Esophagus muscularis mucosa (tissue), 4 donors: ENCODE measurements around the gene CUX1. TPM values are rescaled to one million over a fixed set of nuclear protein-coding genes. Genes with fewer than 3 reads are reported as not detected.

Source experiments
- DNase-seq: peaks from one replicate; pipeline ENCODE4 v3.0.0-alpha.2; 2017; ENCODE audit errors: extremely low spot score
- H3K27ac ChIP-seq, 4 donors: fragments of 200-600 bp; sonication (generic); replicated peaks in 1 of 4; 1 replicate in 3 of 4; 2 replicates in 1 of 4; pipeline ENCODE4 v1.5.1; 2016 to 2019; ENCODE audit warnings: mild to moderate bottlenecking in 1 of 4
- H3K27me3 ChIP-seq, 4 donors: fragments of 200-600 bp; sonication (generic); one replicate each; pipeline versions ENCODE4 v1.5.1 to v1.6.0; 2016 to 2019
- H3K36me3 ChIP-seq, 4 donors: fragments of 200-600 bp; sonication (generic); one replicate each; pipeline ENCODE4 v1.5.1; 2016 to 2019
- H3K4me1 ChIP-seq, 4 donors: fragments of 200-600 bp; sonication (generic); one replicate each; pipeline ENCODE4 v1.5.1; 2016 to 2019
- H3K4me3 ChIP-seq, 4 donors: fragments of 200-600 bp; sonication (generic); 1 replicate in 2 of 4; 2 replicates in 2 of 4; pipeline ENCODE4 v1.5.1; 2016 to 2019; ENCODE audit warnings: mild to moderate bottlenecking in 4 of 4, moderate library complexity in 1 of 4
- H3K9me3 ChIP-seq, 4 donors: fragments of 200-600 bp; sonication (generic); 1 replicate in 3 of 4; 2 replicates in 1 of 4; pipeline ENCODE4 v1.5.1; 2016 to 2019
- EP300 ChIP-seq: sonication (generic); formaldehyde crosslinking; IDR thresholded peaks from one replicate; pipeline ENCODE4 v1.6.1; 2017; ENCODE audit warnings: antibody characterized with exemption
- POLR2A ChIP-seq: fragments of 450-650 bp; IDR thresholded peaks from one replicate; pipeline ENCODE4 v1.6.1; 2017; ENCODE audit warnings: antibody characterized with exemption, moderate library complexity, mild to moderate bottlenecking, low read depth
- POLR2AphosphoS5 ChIP-seq, 2 donors: sonication (generic); formaldehyde crosslinking; IDR thresholded peaks; one replicate each; pipeline ENCODE4 v1.6.1; 2017; ENCODE audit warnings: antibody characterized with exemption in 2 of 2
- WGBS: methylation state at CpG from one replicate; pipeline ENCODE4 v1.1.5; 2018; 5-methylcytosine and 5-hydroxymethylcytosine counted together
- intact Hi-C: fragments of 100-400 bp; cut with DNase I; formaldehyde crosslinking; loops from one replicate; pipeline ENCODE4 v1.15.1; 2023
- total RNA-seq, 4 donors: library from RNA; depleted of rRNA; stranded (reverse); fragments of >200 nt; gene quantifications; one replicate each; pipeline versions ENCODE4 v1.1.0 to v1.2.1, GENCODE V29; 2016
- TF ChIP-seq, protein P1 (sequence below), 3 experiments: fragments of 200-600 bp in 2 of 3; fragments of 450-650 bp in 1 of 3; sonication (generic) in 2 of 3; IDR thresholded peaks; one replicate each; pipeline ENCODE4 v1.5.1; 2017 to 2019; ENCODE audit warnings: antibody characterized with exemption in 3 of 3, mild to moderate bottlenecking in 2 of 3, moderate library complexity in 1 of 3

Gene CUX1
- total RNA-seq, 4 donors from 2014 or later, result 61.5 to 136 (median 92.3) TPM

DNA sequence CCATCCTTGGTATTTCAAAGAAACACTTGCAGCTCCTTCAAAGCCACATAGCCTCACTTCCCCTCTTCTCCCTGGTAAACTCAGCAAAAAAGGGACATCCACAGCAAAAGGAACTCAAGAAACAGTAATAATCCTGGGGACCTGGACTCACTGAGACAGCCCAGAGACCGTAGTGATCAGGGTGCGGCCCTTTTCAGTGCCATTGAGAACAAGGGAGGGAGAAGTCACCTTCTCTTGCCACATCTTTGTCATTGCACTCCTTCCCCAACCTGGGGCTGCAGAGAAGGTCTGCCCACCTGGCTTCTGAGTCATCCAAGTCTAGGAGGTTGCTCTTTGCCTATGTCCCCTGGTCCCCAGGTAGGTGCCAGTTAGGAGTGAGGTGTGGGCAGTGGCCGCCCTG lies 375.4 kb downstream of the CUX1 start:
- Histone ChIP-seq H3K27me3 (no peaks in the 10 kb centered on the region), H3K9me3 (no peaks in the 10 kb centered on the region), H3K4me1 (peaks cover 0 to 5% (median 0%) of the 10 kb centered on the region in 4 donors), H3K27ac (no peak overlapping the region), H3K4me3 (no peak overlapping the region), H3K36me3 (peaks cover 33 to 95% (median 85%) of the 10 kb centered on the region in 4 donors)
- DNase-seq, result no peak
- intact Hi-C loops, result no loop called here
- TF ChIP-seq, protein P1, sequence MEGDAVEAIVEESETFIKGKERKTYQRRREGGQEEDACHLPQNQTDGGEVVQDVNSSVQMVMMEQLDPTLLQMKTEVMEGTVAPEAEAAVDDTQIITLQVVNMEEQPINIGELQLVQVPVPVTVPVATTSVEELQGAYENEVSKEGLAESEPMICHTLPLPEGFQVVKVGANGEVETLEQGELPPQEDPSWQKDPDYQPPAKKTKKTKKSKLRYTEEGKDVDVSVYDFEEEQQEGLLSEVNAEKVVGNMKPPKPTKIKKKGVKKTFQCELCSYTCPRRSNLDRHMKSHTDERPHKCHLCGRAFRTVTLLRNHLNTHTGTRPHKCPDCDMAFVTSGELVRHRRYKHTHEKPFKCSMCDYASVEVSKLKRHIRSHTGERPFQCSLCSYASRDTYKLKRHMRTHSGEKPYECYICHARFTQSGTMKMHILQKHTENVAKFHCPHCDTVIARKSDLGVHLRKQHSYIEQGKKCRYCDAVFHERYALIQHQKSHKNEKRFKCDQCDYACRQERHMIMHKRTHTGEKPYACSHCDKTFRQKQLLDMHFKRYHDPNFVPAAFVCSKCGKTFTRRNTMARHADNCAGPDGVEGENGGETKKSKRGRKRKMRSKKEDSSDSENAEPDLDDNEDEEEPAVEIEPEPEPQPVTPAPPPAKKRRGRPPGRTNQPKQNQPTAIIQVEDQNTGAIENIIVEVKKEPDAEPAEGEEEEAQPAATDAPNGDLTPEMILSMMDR (IDR thresholded peaks at IDR 0.05), result no peak
- TF ChIP-seq EP300 (no peak), POLR2A (no peak), POLR2AphosphoS5 (IDR thresholded peaks at IDR 0.05) (no peak)
- WGBS, result 100% methylated on average over 3 of the region's 3 CpGs

- Histone ChIP-seq H3K4me3 (no peak overlapping the region), H3K36me3 (peaks cover 39 to 97% (median 93%) of the 10 kb centered on the region in 4 donors), H3K27me3 (no peaks in the 10 kb centered on the region), H3K9me3 (no peaks in the 10 kb centered on the region), H3K4me1 (peaks cover 0 to 5% (median 0%) of the 10 kb centered on the region in 4 donors), H3K27ac (no peak overlapping the region)
- no peak for DNase-seq
- TF ChIP-seq, protein P1 (IDR thresholded peaks at IDR 0.05), result no peak
- TF ChIP-seq POLR2A, result no peak
- TF ChIP-seq EP300, result no peak
- TF ChIP-seq POLR2AphosphoS5 (IDR thresholded peaks at IDR 0.05), result no peak
- 96% methylated on average over 8 of the region's 8 CpGs for WGBS
- intact Hi-C loops, result no loop called here
Measured at GRCh38 chr7:102193806-102194205, 376.4 kb downstream of the CUX1 start.

DNA sequence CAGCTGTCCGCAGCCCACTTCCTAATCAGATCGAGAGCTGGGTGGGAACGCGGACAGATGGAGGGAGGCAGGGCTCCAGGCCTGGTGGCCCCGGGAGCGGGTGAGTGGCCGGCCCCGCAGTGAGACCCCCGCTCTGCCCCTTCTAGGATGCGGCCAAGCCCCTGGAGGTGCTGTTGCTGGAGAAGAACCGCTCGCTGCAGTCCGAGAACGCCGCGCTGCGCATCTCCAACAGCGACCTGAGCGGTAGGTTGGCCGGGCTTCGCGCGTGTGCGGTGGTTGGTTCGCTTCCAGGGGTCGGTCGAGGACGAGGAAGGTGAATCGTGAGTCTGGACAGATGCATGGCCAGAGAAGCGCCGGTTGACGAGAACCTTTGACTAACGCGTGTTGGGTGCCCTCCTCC lies 377.9 kb downstream of the CUX1 start:
- H3K4me3 ChIP-seq, result no peak overlapping the region
- no peaks in the 10 kb centered on the region for H3K4me1 ChIP-seq
- DNase-seq, result no peak
- H3K36me3 ChIP-seq, result peaks cover 32 to 98% (median 98%) of the 10 kb centered on the region in 4 donors
- no peaks in the 10 kb centered on the region for H3K27me3 ChIP-seq
- intact Hi-C loops, result no loop called here
- WGBS, result 96% methylated on average over 34 of the region's 34 CpGs
- no peaks in the 10 kb centered on the region for H3K9me3 ChIP-seq
- H3K27ac ChIP-seq, result no peak overlapping the region
- TF ChIP-seq POLR2AphosphoS5 (IDR thresholded peaks at IDR 0.05), result no peak
- TF ChIP-seq, protein P1 (IDR thresholded peaks at IDR 0.05), result no peak

- H3K36me3 ChIP-seq, result peaks cover 33 to 98% (median 98%) of the 10 kb centered on the region in 4 donors
- no peaks in the 10 kb centered on the region for H3K27me3 ChIP-seq
- no peak overlapping the region for H3K4me3 ChIP-seq
- no peak for DNase-seq
- H3K4me1 ChIP-seq, result no peaks in the 10 kb centered on the region
- H3K27ac ChIP-seq, result no peak overlapping the region
- no peak for TF ChIP-seq POLR2AphosphoS5 (IDR thresholded peaks at IDR 0.05)
- TF ChIP-seq EP300, result no peak
- no peaks in the 10 kb centered on the region for H3K9me3 ChIP-seq
- 96% methylated on average over 16 of the region's 25 CpGs for WGBS
- intact Hi-C loops, result no loop called here
Measured at GRCh38 chr7:102196028-102196427, 378.6 kb downstream of the CUX1 start.

DNA sequence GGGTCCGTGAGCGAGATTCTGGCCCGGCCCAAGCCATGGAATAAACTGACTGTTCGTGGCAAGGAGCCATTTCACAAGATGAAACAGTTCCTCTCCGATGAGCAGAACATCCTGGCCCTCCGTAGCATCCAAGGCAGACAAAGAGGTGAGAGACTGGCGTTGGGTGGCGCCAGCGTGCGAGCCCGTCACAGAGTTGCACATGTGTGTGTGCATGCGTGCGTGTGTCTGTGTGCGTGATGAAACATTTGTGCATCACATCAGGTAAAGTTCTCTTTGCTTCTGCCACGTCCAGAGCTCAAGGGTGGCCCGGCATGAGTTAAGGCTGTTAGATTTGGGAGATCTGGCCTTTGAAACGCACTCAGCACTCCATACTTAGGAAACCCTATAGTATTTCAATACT lies 379.7 kb downstream of the CUX1 start:
- H3K27ac ChIP-seq, result no peak overlapping the region
- intact Hi-C loops, result no loop called here
- TF ChIP-seq EP300 (no peak), POLR2AphosphoS5 (IDR thresholded peaks at IDR 0.05) (no peak)
- H3K9me3 ChIP-seq, result no peaks in the 10 kb centered on the region
- no peak overlapping the region for H3K4me3 ChIP-seq
- H3K36me3 ChIP-seq, result peaks cover 42 to 99% (median 98%) of the 10 kb centered on the region in 4 donors
- no peak for DNase-seq
- no peaks in the 10 kb centered on the region for H3K27me3 ChIP-seq
- WGBS, result 95% methylated on average over 17 of the region's 17 CpGs
- no peaks in the 10 kb centered on the region for H3K4me1 ChIP-seq

- no peak overlapping the region for H3K4me3 ChIP-seq
- WGBS, result 92% methylated on average over 10 of the region's 12 CpGs
- H3K27me3 ChIP-seq, result no peaks in the 10 kb centered on the region
- DNase-seq, result no peak
- peaks cover 47 to 99% (median 99%) of the 10 kb centered on the region in 4 donors for H3K36me3 ChIP-seq
- no peaks in the 10 kb centered on the region for H3K9me3 ChIP-seq
- intact Hi-C loops, result no loop called here
- no peak overlapping the region for H3K27ac ChIP-seq
- H3K4me1 ChIP-seq, result no peaks in the 10 kb centered on the region
- no peak for TF ChIP-seq POLR2A
- no peak for TF ChIP-seq EP300
- no peak for TF ChIP-seq POLR2AphosphoS5 (IDR thresholded peaks at IDR 0.05)
- TF ChIP-seq, protein P1 (IDR thresholded peaks at IDR 0.05), result no peak
Measured at GRCh38 chr7:102197599-102197998, 380.2 kb downstream of the CUX1 start.
